GM21367 (cell line): ENCODE results near the gene LSM4.

Source experiments
- ATAC-seq: cut with Tn5 transposase; IDR thresholded peaks from one replicate; pipeline ENCODE4 v1.9.1; 2021; ENCODE audit not compliant: unreplicated experiment

LSM4 gene

DNA sequence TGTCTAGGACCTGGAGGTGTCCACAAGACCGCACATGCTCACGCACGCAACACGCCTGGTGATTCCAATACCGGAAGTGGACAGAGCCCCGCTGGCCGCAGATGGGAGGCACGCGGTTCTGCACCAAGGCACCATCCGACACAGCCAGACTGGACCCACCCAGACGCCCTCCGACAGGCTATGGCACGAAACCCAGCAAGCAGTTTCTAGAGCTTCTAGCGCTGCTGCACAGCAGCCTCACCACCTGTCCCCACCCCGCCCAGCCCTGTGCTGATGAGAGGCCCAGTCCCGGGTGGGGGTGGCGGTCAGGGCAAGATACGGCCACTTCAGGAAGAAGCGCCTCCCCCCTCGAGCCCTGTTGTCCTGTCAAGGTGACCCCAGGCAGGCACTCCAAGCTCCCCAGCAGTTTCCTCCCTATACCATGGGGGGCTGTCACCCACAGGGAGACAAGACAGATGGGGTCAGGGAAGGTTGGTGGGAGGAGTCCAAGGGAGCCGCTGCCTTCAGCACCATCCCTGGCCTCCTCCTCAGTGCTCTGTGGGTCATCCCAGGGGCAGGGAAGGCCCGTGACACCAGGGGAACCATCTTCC is 11.3 kb downstream of the LSM4 start:
- no peak for ATAC-seq

DNA sequence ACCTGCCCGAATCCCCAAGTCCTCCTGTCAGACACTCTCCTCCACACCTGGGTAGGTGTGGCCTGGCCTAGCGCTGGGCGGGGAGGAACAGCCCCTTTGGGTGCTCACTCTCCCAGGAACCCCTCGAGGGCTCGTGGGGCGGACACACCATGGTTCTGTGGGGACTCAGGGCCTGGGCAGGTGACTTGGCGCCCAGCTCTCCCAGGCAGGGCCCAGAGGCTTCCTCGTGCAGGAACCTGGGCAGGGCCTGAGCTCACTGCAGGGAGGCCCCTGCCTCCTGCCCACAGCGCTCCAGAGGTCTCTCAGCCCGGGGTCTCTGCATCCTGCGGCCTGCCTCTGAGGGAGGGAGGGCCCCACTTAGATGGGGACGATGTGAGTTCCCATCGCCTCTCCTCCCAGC is 11.9 kb downstream of the LSM4 start:
- ATAC-seq, result no peak

DNA sequence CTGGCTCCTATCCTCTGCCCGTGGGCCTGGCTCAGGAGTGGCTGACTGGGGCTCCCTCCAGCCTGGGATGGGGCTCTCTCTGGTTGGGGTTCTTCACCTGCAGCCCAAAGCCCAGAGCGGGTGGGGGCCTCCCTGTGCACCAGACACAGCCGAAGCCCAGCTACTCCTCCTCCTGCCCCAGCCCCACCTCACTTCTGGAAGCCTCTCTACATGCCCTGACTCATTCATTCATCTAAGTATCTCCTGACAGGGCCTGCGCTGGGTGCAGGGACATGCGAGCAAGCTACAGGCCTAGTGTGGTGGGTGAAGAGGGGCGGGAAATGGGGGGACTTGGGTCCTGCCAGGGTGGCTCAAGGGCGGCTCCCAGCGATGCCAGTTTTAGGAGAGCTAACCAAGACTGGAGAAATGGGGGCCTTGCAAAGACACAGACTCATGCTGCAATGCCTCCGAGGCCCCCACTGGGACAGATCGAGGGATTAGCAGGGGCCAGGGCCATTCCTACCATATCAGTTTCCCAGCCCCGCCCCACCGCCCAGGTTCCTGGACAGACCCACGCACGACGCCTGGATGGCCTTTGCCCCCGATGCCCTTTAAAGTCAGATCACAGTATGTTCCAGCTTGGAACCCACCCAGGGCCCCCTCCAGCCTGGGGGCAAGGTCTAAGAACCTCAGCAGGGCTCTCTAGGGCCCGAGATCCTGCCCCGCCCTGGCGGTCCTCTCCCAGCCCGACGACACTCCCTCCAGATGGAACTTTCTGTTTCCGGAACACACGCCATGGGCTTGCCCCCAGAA is 12.6 kb downstream of the LSM4 start:
- no peak for ATAC-seq

DNA sequence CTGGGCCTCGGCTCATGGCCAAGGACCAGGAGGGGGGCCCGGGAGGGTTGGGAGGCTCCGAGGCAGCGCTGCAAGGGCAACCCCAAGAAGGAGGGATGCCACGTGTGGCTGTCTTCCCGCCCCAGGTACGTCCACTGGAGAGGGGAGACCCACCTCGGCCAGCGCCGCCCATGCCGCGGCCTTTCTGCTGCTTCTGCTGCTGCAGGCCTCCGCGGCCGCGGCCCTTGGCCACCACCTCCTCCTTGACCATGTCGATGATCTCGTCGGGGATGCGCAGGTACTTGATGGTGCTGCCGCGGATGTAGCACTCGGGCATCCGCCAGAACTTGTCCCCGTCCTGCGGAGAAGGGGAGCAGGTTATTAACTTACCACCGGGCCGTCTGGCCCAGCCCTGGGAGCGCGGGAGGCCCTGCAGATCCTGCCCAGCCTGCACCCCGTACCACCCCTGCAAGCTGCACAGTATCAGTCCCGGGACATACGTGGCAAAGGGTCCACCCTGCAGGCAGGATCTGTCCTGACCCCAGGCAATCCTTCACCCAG is 13.3 kb downstream of the LSM4 start:
- no peak for ATAC-seq

DNA sequence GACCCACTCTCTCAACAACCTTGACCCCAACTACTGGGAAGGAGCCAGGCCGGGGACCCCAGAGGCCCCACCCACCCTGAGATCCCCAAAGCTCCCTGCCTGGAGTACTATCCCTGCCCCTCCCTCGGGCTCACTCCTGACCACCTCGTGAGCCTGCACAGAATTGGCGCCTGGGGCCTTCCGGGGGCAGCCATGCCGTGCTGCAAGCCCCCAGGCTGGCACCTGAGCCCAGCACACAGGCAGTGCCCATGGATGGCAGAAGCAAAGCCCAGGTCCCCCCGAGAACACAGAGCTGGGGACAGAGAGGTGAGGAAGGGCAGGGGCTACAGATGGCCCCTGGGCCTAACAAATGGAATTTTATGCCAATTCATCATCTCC is 13.9 kb downstream of the LSM4 start:
- ATAC-seq, result no peak

DNA sequence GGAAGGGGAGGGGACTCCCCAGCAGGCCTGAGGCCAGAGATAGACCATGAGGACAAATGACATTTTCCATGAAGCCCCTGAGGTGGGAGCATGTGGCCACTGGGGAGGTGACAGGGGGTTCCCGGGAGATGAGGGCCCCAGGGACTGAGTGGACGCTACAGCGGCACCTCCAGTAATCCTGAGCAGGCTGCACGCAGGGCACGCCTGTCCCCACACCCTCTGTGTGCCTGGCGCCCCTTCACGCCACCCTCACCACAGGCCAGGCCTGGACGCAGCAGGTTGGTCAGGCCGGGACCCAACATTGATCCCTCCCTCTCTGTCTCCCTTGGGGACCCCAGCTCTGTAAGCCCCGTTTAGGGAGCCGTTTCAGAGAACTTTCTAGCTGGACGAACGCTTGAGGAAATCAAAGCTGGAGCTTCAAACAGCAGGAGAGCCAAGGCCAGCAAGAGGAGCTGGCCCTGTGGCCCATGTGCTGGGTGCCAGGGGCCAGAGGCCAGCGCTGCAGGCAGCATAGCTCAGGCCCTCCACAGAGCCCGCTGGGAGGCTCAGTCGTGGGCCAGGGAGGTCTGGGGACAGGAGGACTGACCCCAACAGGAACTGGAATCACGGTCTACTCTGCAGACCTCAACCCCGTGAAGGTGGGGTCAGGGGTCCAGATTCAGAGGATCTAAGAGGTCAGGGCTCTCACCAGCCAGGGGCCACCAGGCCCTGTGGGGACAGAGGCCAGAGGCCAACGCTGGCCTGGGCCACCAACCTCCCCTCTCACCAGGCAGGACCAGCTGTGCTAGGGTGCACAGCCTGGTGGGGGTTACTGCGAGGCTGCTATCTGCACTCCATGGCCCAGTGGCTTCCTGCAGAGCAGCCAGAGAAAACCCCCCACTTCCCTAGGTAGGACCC is 14.6 kb downstream of the LSM4 start:
- ATAC-seq, result no peak

DNA sequence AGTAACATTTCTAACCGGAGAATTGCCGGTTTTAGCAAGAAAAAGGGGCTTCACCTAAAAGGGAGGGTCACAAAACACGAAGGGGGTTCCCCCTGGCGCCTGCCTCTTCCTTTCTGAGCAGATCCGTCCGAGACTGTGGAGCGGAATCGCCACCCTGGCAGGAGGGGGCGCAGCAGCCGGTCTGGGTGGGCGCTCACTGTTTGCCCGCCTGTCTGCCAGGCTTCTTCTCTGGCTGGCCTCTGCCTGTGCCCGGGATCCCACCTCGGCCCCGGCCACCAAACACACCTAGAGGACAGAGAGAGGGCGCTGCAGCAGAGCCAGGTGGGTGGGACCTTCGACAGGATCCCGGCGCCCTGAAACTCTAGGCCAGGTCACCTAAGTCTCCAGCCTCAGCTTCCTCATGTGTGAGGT is 15.6 kb downstream of the LSM4 start:
- ATAC-seq, result no peak

DNA sequence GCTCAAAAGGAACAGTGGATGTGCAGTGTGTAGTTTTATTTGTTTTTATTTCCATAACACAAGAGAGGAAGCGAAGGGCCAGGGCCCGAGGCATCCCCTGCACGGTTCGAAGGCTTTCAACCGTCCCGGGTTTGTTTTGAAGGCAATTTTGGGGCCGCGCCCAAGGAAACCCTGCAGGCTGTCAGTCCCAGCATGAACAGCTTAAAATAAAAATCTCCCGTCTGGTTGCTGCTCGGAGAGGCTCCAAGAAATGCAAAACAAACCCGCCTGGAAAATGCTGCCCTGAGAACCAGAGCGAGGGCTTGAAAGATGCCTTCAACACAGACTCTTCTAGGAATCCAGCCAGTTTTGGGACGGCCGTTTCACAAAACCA is 16.0 kb downstream of the LSM4 start:
- ATAC-seq, result no peak

DNA sequence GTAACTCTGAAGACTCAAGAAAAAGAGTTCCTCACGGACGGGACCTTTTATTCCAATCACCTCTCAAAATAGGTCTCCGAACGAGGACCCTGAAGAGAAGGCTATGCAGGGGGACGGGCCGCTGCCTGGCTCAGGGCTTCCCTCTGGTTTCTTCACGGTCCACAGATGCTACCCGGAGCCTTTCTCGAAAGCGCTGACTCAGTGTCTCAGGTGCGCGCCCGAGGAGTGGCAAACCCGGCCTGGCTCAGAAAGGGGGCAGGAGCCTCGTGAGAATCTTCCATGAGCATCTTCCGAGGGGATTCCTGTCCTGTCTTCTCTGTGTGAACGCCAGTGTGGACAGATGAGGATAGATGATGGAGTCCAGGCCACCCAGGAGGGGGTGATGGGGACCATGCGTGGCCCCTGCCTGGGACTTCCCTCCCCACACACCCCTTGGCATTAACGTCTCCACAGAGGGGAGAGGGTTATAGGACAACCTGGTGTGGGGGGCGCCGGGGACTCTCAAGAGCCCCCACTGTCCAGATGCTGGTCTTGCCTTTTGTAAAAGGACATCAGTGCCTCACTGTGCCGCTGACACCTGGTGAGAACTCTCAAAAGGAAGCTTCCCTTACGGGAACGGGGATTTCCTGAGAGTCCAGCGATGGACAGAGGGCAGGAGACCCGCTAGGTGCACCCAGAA is 16.5 kb downstream of the LSM4 start:
- no peak for ATAC-seq

DNA sequence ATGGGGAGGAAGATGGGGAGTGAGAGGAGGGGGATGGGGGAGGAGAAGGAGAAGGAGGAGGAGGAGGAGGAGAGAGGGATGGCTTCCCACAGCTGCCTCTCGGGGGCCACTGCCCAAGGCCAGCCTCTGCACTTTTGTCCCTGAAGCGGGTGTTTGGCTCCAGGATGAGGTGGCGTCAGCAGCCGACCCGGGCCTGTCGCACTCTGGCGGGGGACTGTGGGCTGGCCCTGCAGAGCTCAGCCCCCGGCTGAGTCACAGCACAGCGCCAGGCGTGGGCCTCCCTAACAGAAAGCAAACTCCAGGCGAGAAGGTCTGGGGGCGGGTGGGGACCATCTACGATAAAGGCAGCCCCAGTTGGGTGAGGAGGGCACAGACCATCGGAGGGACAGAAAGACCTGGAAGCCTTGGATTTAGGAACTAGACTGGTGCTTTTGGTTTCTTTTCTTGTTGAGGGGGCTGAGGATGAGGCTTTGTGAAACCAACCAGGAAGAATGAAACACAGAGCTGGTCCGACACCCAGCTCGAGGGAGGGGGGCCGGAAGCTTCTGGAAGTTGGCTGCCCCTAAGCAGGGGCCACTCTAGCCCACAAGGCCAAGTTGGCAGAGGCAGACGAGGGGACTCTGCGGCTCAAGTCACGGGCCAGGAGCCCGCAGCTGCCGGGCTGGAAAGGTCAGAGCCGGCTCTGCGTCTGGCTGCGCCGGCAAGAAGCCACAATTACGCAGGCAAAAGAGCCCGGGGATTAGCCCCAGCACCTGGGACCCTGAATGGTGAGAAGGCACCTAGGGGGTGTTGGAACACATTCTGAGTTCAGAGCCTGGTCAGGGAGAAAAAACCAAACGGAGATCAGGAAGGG is 18.2 kb downstream of the LSM4 start:
- ATAC-seq, result no peak

DNA sequence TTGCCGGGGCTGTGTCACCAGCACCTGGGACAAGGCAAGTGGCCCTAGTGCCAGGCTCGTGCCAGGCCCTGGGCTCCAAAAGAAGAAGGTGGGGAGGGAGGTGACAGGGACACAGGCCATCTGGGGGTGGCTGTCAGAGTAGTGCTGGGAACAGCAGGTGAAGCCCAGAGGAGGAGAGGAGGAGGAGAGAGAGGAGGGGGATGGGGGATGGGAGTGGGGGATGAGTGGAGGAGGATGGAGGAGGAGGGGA is 18.7 kb downstream of the LSM4 start:
- ATAC-seq, result no peak

DNA sequence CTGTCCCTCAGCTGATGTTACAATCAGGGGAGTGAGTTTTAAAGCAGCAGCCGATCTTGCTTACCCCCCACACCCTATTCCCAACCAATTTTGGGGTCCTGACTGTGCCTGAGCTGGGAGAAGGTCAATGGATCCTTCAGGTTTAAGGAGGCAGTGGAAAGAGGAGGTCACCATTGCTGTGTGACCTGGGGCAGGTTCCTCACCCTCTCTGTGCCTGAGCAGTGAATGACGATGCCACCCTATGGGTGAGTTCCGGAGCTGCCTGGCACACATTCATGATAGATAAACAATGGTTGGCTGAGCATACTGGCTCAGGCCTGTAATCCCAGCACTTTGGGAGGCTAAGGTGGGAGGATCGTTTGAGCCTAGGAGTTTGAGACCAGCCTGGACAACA is 21.2 kb downstream of the LSM4 start:
- no peak for ATAC-seq

DNA sequence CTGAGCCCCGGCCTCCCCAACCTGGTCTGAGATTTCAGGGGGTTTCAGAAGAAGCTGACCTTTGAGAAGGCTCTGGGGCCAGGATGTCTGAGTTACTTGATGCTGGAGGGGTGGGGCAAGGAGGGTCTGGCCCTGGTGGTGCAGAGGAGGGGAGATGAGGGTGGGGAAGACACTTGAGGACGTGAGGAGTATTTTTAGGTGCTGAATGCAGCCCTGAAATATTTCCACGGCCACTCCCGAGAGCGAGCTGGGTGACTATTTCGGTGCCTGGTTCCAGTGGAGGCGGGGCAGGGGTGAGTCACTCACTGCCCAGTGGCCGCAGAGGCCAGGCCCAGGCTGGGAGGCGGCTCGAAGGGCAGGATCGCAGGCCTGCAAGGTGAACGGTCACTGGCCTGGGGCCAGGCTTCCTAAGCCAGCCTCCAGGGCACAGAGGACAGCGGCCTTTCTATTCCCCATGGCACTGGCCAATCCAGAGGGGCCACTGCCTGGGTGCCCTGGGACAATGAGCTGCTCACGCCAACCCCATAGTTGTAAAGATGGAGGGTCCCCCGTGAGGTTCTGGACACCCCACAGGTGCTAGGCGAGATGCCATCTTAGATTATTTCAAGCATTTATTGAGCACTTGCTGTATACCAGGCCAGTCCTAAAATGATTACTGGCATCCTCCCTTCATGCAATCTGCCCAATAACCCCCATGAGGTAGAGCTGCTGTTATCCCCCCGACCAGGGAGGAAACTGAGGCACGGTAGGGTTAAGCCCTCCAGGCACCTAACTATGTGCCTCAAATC is 21.8 kb downstream of the LSM4 start:
- ATAC-seq, result no peak

DNA sequence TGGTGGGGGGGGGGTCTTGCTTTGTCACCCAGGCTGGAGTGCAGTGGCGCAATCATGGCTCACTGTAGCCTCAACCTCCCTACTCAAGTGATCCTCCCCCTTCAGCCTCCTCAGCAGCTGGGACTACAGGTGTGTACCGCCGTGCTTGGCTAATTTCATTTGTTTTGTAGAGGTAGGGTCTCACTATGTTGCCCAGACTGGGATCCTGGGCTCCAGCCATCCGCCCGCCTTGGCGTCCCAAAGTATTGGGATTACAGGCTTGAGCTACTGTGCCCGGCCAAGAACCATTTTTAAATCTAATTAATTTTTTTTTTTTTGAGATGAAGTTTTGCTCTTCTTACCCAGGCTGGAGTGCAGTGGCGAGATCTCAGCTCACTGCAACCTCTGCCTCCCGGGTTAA is 23.2 kb downstream of the LSM4 start:
- ATAC-seq, result no peak

DNA sequence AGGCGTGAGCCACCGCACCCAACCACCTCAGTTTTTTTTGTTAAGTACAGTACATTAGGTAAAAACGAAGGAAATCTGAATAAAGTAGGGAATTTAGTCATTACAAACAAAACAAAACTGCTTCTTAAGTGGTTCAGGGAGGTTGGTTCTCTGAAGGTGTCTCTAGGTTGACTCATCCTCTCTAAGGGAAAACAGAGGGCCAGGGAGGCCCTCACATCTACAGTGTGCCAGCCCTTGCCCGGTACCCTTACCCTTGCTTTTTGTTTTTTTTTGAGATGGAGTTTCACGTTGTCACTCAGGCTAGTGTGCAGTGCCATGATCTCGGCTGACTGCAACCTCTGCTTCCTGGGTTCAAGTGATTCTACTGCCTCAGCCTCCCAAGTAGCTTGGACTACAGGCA is 24.3 kb downstream of the LSM4 start:
- ATAC-seq, result no peak

DNA sequence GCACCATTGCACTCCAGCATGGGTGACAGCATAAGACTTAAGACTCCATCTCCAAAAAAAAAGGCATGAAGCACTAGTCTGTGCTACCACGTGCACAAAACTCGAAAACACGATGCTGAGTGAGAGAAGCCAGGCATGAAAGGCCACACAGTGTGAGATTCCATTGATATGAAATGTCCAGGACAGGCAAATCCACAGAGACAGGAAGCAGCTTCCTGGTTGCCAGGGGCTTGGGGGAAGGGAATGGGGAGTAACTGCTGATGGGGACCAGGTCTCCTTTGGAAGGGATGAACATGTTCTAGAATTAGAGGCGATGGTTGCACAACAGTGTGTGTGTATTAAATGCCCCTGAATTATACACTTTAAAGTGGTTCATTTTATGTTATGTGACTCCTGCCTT is 25.6 kb downstream of the LSM4 start:
- no peak for ATAC-seq

DNA sequence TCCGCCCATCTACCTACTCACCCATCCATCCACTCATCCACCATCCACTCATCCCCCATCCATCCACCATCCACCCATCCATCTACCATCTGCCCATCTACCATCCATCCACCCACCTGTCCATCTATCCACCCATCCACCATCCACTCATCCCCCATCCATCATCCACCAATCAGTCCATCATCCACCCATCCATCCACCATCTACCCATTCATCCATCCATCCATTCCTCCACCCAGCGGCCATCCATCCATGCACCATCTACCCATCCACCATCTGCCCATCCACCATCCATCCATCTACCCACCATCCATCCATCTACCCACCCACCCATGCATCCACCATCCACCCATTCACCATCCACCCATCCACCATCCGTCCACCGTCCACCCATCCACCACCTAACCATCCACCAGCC is 27.8 kb downstream of the LSM4 start:
- ATAC-seq, result no peak

DNA sequence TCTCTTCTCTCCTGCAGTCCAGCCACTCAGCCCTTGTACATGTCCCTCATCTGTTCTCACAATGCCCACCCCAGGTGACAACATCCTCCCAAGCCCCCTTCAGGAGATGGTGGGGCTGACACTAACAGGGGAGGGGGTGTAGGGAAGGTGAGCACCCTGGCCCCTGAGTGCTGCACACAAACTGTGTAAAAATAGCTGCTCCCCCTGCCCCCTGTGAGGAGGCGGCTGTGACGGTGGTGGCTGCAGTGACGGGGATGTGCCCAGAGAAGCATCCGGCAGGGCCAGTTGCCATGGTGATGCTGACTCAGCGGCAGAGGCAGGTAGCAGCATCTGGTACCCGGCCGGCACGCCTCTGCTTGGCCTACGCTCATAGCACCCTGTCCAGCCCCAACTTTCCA is 28.4 kb downstream of the LSM4 start:
- ATAC-seq, result no peak

DNA sequence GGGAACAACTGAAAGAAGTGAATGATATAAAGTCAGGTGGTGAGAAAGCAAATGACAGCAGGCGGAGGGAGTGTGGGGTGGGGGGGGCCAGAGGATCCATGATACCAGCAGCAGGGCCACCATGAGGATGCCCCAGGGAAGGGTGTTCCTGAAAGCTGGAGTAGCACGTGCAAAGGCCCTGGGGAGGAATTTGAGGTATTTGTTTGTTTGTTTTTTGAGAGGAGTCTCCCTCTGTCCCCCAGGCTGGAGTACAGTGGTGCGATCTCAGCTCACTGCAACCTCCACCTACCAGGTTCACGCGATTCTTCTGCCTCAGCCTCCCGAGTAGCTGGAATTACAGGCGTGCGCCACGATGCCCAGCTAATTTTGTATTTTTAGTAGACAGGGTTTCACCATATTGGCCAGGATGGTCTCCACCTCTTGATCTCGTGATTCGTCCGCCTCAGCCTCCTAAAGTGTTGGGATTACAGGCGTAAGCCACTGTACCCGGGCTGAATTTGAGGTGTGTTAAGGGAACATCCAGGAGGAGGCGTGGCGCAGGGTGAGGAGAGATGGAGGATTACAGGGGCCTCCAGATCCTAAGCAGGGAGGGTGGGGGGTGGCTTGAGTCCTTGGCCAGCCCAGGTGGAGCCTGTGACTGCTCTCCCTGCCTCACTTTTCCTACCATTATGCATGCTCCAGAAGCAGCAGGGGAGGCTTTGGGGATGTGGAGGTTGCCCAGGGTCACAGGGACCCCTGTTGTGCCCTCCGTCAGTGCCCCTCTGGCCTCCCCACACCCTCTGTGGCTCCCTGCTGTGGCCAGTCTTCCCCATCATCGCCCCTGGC is 29.0 kb downstream of the LSM4 start:
- no peak for ATAC-seq
